K562 (cell line): ENCODE data around the gene ROBO2. TPM values are rescaled to one million over a fixed set of nuclear protein-coding genes. Genes with fewer than 3 reads are reported as not detected.

ENCODE experiments used
- polyA plus RNA-seq, 8 experiments: library from polyadenylated mRNA; depleted of rRNA in 4 of 8; stranded (reverse) in 5 of 8; unstranded in 3 of 8; fragments of >200 nt; fragmentation: Nextera tagmentation in 2 of 8; fragmentation: Illumina TruSeq in 1 of 8; extraction: Ambion mirVana in 2 of 8; extraction: Trizol in 1 of 8; gene quantifications; 2 replicates each; pipeline versions ENCODE4 v1.2.1 to v1.2.3, GENCODE V29; 2011 to 2014; ENCODE audit warnings: inconsistent platforms in 1 of 8, missing spikeins in 1 of 8
- total RNA-seq, 7 experiments: library from RNA; depleted of rRNA in 6 of 7; stranded (reverse); fragments of >200 nt in 6 of 7; fragmentation: Illumina TruSeq in 2 of 7; extraction: Trizol in 2 of 7; gene quantifications; 2 replicates each; pipeline versions ENCODE4 v1.2.1 to v1.2.3, GENCODE V29; 2011 to 2021; ENCODE audit warnings: low replicate concordance in 1 of 7
- TF ChIP-seq, protein P1 (sequence below), 2 experiments: IDR thresholded peaks; 2 replicates each; pipeline ENCODE4 v1.6.1; 2012; ENCODE audit warnings: improper control_type of control experiment in 2 of 2, low read depth in 2 of 2, low read length in 2 of 2, borderline replicate concordance in 1 of 2
- TF ChIP-seq, protein P2 (sequence below), 2 experiments: fragments of 450-650 bp in 1 of 2; sonication (generic) in 1 of 2; formaldehyde crosslinking in 1 of 2; IDR thresholded peaks; 2 replicates each; pipeline versions ENCODE4 v1.7.1 to v1.9.0; 2016 to 2022; ENCODE audit warnings: inconsistent platforms in 1 of 2, mild to moderate bottlenecking in 1 of 2, missing genetic modification reagents in 1 of 2
- TF ChIP-seq, protein P3 (sequence below): sonication (generic); formaldehyde crosslinking; IDR thresholded peaks from 2 replicates; pipeline ENCODE4 v1.8.0; 2023; ENCODE audit warnings: missing genetic modification reagents, mild to moderate bottlenecking, borderline replicate concordance

Gene ROBO2
- total and polyA plus RNA-seq, 9 of the 15 experiments (the other 6 are each of a cell fraction or from before 2014, with no cell fraction given), result 0.84 to 3.0 (median 1.7) TPM

DNA sequence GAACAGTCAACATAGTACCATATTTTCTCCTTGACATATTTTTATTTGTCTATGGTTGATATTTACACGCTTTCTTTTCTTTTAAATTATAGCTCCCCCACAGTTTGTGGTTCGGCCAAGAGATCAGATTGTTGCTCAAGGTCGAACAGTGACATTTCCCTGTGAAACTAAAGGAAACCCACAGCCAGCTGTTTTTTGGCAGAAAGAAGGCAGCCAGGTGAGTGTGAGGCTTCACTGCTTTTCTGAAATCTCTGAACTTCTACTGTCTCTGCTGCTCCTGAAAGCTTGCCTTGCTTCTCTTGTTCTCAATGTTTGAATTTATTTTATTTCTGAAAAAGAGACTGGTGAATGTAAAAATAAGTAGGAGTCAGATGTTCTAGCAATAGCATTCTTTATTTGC lies 506.3 kb downstream of the ROBO2 start (continued):
- TF ChIP-seq, protein P1, sequence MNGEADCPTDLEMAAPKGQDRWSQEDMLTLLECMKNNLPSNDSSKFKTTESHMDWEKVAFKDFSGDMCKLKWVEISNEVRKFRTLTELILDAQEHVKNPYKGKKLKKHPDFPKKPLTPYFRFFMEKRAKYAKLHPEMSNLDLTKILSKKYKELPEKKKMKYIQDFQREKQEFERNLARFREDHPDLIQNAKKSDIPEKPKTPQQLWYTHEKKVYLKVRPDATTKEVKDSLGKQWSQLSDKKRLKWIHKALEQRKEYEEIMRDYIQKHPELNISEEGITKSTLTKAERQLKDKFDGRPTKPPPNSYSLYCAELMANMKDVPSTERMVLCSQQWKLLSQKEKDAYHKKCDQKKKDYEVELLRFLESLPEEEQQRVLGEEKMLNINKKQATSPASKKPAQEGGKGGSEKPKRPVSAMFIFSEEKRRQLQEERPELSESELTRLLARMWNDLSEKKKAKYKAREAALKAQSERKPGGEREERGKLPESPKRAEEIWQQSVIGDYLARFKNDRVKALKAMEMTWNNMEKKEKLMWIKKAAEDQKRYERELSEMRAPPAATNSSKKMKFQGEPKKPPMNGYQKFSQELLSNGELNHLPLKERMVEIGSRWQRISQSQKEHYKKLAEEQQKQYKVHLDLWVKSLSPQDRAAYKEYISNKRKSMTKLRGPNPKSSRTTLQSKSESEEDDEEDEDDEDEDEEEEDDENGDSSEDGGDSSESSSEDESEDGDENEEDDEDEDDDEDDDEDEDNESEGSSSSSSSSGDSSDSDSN (IDR thresholded peaks at IDR 0.05; ENCODE audit: borderline replicate concordance in 1 of 2, low read depth in 2 of 2, low read length in 2 of 2), result no peak
- TF ChIP-seq, protein P2, sequence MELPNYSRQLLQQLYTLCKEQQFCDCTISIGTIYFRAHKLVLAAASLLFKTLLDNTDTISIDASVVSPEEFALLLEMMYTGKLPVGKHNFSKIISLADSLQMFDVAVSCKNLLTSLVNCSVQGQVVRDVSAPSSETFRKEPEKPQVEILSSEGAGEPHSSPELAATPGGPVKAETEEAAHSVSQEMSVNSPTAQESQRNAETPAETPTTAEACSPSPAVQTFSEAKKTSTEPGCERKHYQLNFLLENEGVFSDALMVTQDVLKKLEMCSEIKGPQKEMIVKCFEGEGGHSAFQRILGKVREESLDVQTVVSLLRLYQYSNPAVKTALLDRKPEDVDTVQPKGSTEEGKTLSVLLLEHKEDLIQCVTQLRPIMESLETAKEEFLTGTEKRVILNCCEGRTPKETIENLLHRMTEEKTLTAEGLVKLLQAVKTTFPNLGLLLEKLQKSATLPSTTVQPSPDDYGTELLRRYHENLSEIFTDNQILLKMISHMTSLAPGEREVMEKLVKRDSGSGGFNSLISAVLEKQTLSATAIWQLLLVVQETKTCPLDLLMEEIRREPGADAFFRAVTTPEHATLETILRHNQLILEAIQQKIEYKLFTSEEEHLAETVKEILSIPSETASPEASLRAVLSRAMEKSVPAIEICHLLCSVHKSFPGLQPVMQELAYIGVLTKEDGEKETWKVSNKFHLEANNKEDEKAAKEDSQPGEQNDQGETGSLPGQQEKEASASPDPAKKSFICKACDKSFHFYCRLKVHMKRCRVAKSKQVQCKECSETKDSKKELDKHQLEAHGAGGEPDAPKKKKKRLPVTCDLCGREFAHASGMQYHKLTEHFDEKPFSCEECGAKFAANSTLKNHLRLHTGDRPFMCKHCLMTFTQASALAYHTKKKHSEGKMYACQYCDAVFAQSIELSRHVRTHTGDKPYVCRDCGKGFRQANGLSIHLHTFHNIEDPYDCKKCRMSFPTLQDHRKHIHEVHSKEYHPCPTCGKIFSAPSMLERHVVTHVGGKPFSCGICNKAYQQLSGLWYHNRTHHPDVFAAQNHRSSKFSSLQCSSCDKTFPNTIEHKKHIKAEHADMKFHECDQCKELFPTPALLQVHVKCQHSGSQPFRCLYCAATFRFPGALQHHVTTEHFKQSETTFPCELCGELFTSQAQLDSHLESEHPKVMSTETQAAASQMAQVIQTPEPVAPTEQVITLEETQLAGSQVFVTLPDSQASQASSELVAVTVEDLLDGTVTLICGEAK (IDR thresholded peaks at IDR 0.05), result no peak
- TF ChIP-seq, protein P2 (CRISPR knock-in tag; IDR thresholded peaks at IDR 0.05), result no peak
- TF ChIP-seq, protein P3, sequence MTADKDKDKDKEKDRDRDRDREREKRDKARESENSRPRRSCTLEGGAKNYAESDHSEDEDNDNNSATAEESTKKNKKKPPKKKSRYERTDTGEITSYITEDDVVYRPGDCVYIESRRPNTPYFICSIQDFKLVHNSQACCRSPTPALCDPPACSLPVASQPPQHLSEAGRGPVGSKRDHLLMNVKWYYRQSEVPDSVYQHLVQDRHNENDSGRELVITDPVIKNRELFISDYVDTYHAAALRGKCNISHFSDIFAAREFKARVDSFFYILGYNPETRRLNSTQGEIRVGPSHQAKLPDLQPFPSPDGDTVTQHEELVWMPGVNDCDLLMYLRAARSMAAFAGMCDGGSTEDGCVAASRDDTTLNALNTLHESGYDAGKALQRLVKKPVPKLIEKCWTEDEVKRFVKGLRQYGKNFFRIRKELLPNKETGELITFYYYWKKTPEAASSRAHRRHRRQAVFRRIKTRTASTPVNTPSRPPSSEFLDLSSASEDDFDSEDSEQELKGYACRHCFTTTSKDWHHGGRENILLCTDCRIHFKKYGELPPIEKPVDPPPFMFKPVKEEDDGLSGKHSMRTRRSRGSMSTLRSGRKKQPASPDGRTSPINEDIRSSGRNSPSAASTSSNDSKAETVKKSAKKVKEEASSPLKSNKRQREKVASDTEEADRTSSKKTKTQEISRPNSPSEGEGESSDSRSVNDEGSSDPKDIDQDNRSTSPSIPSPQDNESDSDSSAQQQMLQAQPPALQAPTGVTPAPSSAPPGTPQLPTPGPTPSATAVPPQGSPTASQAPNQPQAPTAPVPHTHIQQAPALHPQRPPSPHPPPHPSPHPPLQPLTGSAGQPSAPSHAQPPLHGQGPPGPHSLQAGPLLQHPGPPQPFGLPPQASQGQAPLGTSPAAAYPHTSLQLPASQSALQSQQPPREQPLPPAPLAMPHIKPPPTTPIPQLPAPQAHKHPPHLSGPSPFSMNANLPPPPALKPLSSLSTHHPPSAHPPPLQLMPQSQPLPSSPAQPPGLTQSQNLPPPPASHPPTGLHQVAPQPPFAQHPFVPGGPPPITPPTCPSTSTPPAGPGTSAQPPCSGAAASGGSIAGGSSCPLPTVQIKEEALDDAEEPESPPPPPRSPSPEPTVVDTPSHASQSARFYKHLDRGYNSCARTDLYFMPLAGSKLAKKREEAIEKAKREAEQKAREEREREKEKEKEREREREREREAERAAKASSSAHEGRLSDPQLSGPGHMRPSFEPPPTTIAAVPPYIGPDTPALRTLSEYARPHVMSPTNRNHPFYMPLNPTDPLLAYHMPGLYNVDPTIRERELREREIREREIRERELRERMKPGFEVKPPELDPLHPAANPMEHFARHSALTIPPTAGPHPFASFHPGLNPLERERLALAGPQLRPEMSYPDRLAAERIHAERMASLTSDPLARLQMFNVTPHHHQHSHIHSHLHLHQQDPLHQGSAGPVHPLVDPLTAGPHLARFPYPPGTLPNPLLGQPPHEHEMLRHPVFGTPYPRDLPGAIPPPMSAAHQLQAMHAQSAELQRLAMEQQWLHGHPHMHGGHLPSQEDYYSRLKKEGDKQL (CRISPR knock-in tag), result no peak
- TF ChIP-seq, all 486 proteins: peak for 0
